HCT116 (cell line): Measurements from ENCODE around the gene PTDSS2.

Experiments used
- ATF3 ChIP-seq: IDR thresholded peaks from 2 replicates; pipeline ENCODE4 v1.6.1; 2012
- CTCF ChIP-seq, 3 experiments: fragments of 200-600 bp in 1 of 3; sonication (generic) in 1 of 3; IDR thresholded peaks in 2 of 3; conservative IDR thresholded peaks in 1 of 3; 2 replicates each; pipeline ENCODE4 v1.5.1; 2012 to 2017; ENCODE audit warnings: low read depth in 2 of 3, low read length in 2 of 3, antibody characterized with exemption in 1 of 3, borderline replicate concordance in 1 of 3, control low read depth in 1 of 3, mild to moderate bottlenecking in 1 of 3, mixed read lengths in 1 of 3, mixed run types in 1 of 3, moderate library complexity in 1 of 3; ENCODE audit not compliant: insufficient read depth in 1 of 3
- ELF1 ChIP-seq: IDR thresholded peaks from 2 replicates; pipeline ENCODE4 v1.6.1; 2012; ENCODE audit warnings: low read depth, borderline replicate concordance
- EZH2 ChIP-seq: fragments of 200-600 bp; sonication (generic); IDR thresholded peaks from 2 replicates; pipeline ENCODE4 v1.6.1; 2017; ENCODE audit warnings: antibody characterized with exemption, mixed run types
- EZH2phosphoT487 ChIP-seq: fragments of 200-600 bp; IDR thresholded peaks from 2 replicates; pipeline ENCODE4 v1.6.1; 2018; ENCODE audit warnings: antibody characterized with exemption, borderline replicate concordance
- POLR2A ChIP-seq: IDR thresholded peaks from 2 replicates; pipeline ENCODE4 v1.7.0; 2011; ENCODE audit warnings: borderline replicate concordance; ENCODE audit not compliant: insufficient read depth, insufficient read length; ENCODE audit errors: extremely low read depth
- RAD21 ChIP-seq: IDR thresholded peaks from 2 replicates; pipeline ENCODE4 v1.6.1; 2012; ENCODE audit warnings: low read depth, mild to moderate bottlenecking
- REST ChIP-seq: IDR thresholded peaks from 2 replicates; pipeline ENCODE4 v1.6.1; 2012; ENCODE audit warnings: low read depth
- SIN3A ChIP-seq: IDR thresholded peaks from 2 replicates; pipeline ENCODE4 v1.6.1; 2012; ENCODE audit warnings: low read depth
- SP1 ChIP-seq: IDR thresholded peaks from 2 replicates; pipeline ENCODE4 v1.6.1; 2012; ENCODE audit warnings: low read depth
- YY1 ChIP-seq: IDR thresholded peaks from 2 replicates; pipeline ENCODE4 v1.6.1; 2011; ENCODE audit warnings: low read length, low read depth, moderate library complexity, mild to moderate bottlenecking; ENCODE audit not compliant: insufficient replicate concordance; ENCODE audit errors: extremely low read depth
- ZFX ChIP-seq: fragments of 450-650 bp; IDR thresholded peaks from 2 replicates; pipeline ENCODE4 v1.6.1; 2017

GRCh38 chr11:473415-473814 is 23.3 kb downstream of the PTDSS2 start:
- TF ChIP-seq CTCF (IDR thresholded peaks at IDR 0.05 in 2 of 3, conservative IDR thresholded peaks at IDR 0.05 in 1 of 3; ENCODE audit: borderline replicate concordance in 1 of 3, insufficient read depth in 1 of 3, low read depth in 2 of 3, low read length in 2 of 3) (no peak), REST (no peak), SIN3A (no peak), POLR2A (no peak), ELF1 (no peak), EZH2 (no peak), EZH2phosphoT487 (no peak), SP1 (no peak), YY1 (no peak), ZFX (no peak), ATF3 (no peak), RAD21 (no peak)
